Stimulated activated naive CD8-positive, alpha-beta T cell treated with anti-CD3 and anti-CD28 coated beads, Interleukin-15, Interleukin-2, amounts not matched to agents 100 U/mL and 50 U/mL, for 24 hours (primary cell): Measurements from ENCODE around the gene R3HDM2.

Experiments used
- ATAC-seq: fragments of 150-1000 bp; cut with Tn5 transposase; one replicate; pipeline ENCODE4 v1.10.0; 2021
- DNase-seq: peaks from one replicate; pipeline ENCODE4 v3.0.0; 2021

The R3HDM2 gene

DNA sequence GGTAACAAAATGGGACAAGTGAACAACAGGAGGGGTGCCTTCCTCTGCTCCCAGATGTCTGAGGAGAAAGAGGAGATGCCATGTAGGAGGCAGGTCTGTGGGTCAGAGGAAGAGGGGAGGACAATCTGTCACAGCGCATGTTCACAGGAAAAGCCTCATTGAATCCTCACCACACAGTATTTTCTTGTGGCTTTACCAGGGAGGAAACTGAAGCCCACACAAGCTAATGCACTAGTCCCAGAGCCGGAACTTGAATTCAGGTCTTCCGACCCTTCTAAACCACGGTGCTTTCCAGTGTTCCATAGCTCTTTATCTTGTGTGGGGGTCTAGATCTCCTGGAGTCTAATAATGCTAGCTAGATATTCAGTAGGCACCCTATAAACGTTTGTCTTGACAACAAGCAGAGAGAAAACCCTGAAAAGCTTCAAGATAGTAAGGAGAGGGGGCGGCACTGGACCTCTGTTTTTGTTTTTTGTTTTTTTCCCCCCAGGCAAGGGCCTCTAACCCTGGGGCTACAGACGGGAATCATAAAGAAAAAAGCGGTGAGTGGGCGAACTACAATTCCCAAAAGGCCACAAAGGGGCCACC lies 201.7 kb downstream of the R3HDM2 start:
- ATAC-seq (peak; percentile 24), DNase-seq (no peak)

DNA sequence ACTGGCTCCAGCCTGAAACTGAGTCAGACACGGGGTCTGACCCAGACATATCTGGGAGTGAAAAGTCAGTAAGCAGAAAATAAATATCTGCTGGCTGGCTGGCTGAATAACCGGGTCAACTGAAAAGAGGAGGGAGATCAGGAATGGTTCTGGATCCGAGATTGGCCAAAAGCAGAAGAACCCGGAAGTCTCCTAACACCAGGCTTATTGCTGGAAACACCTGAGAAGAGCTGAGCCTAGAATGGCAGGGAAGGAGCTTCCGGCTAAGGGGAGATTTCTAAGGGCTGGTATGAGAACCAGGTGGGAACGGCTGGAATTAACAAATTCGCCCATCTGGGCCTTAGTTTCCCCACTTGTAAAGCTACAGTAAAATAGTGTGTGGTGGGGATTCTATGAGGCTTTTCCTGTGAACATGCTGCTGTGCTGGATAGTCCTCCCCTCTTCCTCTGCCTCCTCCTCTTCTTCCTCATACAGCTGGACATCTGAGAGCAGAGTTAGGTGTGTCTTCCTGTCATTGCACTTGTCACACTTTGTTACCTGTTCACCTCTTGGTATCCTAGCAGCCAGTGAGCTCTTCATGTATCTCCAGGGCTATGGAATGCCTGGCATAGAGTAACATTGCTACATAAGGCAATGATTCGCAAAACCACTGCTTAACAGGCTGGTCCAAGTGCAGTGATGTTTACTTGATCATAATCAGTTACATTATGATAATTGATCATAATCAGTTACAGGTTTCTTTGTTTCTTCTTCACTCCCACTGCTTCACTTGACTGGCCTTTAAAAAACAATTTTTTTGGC lies 203.3 kb downstream of the R3HDM2 start:
- no peak for DNase-seq

GRCh38 chr12:57226588-57227314 lies 204.1 kb downstream of the R3HDM2 start:
- no peak for ATAC-seq
- DNase-seq = no peak

More for the DNA sequence above, 203.3 kb downstream of the R3HDM2 start:
- ATAC-seq = no peak

GRCh38 chr12:57225680-57226210 lies 205.1 kb downstream of the R3HDM2 start:
- ATAC-seq (no peak), DNase-seq (no peak)

DNA sequence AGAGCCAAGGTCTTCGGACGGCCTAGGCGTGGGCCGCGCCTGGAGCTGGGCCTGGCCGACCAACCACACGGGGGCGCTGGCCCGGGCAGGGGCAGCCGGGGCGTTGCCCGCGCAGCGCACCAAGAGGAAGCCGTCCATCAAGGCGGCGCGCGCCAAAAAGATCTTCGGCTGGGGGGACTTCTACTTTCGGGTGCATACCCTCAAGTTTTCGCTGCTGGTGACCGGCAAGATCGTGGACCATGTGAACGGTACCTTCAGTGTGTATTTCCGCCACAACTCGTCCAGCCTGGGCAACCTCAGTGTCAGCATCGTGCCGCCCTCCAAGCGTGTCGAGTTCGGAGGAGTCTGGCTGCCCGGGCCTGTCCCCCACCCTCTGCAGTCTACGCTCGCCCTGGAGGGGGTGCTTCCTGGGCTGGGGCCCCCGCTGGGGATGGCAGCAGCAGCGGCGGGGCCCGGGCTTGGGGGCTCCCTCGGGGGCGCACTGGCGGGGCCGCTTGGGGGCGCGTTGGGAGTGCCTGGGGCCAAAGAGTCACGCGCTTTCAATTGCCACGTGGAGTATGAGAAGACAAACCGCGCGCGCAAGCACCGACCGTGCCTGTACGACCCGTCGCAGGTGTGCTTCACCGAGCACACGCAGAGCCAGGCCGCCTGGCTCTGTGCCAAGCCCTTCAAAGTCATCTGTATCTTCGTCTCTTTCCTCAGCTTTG lies 205.7 kb downstream of the R3HDM2 start:
- DNase-seq = peak; percentile 83
- peak; percentile 36 for ATAC-seq

GRCh38 chr12:57224278-57224972 lies 206.4 kb downstream of the R3HDM2 start:
- DNase-seq = no peak
- ATAC-seq = no peak

DNA sequence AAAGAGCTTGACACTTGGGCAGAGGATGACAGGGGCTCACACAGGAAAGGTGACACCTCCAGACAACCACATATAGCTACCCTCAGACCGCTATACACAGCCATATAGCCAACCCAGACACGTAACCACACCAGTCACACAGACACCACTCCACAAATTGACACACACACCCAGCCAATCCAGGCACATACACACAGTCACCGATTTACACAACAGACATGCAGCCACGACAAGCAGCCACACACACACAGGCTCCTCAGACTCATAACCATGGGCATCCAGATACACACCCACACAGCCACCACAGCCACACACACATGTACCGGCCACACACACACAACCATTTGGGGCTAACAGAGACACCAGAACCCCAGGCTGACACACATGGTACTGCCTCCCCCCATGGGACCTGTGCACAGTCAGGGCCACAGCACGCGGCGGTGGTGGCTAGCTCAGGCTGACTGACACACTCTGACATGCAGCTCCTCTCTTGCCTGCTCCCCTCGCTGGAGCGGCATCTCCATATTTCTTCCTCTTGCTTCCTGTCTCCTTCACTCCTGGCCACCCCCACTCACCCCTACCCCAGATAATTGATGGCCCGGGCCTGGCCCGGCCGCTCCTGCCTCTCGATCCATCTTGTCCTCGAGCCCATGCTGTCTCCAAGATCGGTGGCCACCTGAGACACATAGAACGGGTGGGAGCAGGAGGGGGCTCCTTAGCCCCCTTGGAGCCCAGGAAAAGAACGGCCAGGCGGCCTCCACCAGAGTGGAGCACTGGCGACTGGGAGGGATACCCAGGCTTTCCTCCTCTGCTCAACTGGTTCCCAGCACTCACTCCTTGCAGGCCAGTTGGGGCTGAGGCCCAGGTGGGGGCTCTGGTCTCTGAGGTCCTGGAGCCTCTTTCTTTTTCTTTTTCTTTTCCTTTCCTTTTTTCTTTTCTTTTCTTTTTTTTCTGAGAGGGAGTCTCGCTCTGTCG lies 207.4 kb downstream of the R3HDM2 start:
- DNase-seq = no peak

GRCh38 chr12:57222286-57223190 lies 208.3 kb downstream of the R3HDM2 start:
- ATAC-seq = no peak
- no peak for DNase-seq

More for the DNA sequence above, 207.4 kb downstream of the R3HDM2 start:
- peak; percentile 70 for ATAC-seq

DNA sequence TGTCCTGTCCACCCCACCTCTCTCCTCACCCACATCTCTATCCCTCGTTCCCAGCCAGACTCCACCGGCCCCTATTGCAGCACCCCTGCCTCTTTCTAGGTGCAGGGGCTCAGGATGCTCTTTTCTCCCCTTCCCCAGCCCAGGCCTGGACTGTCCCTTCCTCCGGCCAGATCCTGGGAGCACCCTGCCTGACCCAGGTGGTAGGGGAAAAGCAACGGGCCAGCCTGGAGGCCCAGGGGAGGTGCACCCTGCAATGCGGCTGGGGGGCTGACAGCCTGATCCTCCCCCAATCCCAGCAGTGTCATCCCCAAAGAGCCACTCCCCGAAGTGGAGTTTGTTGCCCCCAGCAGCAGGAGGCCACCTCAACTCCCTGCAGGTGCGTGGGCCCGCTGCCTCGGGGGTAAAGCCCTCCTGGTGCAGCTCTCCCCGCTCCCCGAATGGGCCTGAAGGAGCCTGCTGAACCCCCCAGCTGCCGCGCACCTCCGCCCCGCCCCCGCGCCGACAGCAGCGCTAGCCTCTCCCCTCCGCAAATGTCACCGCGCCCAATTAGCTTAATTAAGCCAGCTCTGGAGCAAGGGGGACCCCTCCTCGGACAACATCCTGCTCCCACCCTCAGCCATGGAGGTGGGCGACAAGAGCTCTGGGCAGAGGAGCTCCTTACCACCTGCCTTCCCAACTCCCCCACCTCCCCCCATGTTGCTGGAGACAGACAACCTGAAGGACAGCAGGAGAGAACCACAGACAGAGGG lies 209.5 kb downstream of the R3HDM2 start:
- no peak for ATAC-seq

DNA sequence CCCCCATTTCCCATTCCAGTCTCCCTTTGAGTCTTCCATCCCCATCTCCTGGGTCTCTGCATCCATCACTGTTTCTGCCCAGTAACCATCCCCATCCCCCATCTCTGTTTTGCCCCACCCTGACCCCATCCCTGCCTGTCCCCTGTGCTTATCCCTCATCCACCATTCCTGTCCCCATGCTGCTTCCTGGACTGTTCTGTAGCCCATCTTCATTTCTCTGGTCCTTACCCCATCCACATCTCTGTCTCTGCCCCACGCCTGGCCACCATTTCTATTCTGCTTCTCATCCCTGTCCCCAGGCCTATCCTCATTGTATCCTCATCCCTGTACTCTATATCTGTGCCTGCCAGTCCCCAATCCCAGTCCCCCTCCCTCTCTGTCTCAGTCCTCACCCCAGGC lies 210.1 kb downstream of the R3HDM2 start:
- ATAC-seq (no peak), DNase-seq (no peak)

More for the DNA sequence above, 209.5 kb downstream of the R3HDM2 start:
- no peak for DNase-seq

DNA sequence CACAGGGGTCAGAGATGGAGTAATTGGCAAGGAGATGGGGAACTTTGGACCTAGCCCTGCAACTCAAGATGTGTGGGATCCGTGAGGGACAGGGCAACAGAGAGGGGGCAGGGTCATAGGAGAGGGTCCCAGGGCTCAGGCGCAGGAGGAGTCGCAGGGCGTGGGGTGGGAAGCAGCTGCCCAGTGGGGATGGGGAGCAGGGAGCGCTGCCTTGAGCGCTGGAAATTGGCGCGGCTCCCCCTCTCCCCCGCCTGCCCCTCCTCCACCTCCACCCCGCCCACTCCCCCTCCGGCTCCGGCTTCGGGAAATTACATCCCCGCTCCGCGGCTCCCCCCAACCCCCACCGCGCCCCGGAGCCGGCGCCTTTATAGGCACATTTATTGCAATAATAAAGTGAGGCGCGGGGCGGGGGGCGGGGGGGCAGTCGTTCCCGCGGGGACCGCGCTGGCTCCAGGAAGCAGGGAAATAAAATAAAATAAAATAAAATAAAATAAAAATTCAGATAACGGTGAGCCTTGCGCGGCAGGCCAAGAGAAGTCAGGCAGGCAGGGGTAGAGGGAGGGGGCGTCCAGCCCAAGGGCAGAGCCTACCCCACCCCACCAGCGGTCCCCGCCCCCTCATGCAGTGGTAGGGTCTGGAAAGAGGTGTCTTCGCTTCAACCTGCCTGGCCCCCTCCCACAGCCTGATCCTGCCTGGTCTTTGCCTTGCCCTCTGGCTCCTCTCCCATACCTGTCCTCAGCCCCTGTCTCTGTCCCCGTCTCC lies 210.7 kb downstream of the R3HDM2 start:
- ATAC-seq (no peak), DNase-seq (no peak)

- DNase-seq = no peak
- ATAC-seq = no peak
Measured at GRCh38 chr12:57219205-57219992, 211.4 kb downstream of the R3HDM2 start.

DNA sequence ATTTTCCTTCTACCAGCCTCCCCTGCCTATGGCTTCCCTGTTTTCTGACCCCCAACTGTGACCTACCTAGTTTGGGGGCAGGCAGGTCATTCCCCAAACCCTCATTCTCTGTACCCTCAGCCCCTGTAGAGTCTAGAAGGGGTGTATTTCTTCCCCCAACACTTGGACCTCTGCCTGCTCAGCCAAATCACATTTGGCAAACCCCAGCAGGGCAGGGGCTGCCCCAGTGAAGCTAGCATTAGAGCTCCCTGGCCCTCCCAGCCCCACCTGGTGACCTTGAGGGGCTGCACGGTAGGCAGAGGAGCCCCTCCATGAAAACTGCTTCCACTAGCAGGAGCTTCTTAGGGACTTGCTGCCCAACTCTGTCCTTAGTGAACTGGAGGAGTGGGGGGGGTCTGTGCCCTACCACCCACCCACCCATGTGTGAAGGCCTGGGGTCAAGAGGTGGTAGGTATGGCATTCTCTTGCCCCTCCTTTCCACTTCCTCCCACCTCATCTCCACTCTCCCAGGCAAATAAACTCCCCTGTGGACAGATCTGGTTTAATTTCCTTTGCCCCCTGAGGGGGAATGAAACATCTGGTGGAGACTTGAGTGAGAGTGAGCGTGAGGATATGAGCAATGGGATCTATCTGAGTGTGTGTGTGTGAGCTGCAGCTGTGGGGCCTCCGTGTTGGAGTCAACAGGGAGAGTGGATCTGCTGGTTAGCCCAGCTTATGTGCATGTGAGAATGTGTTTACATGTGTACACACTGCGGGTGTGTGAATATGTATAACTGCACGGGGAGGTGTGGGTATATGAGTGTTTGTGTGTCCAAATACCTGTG lies 212.6 kb downstream of the R3HDM2 start:
- no peak for ATAC-seq

DNA sequence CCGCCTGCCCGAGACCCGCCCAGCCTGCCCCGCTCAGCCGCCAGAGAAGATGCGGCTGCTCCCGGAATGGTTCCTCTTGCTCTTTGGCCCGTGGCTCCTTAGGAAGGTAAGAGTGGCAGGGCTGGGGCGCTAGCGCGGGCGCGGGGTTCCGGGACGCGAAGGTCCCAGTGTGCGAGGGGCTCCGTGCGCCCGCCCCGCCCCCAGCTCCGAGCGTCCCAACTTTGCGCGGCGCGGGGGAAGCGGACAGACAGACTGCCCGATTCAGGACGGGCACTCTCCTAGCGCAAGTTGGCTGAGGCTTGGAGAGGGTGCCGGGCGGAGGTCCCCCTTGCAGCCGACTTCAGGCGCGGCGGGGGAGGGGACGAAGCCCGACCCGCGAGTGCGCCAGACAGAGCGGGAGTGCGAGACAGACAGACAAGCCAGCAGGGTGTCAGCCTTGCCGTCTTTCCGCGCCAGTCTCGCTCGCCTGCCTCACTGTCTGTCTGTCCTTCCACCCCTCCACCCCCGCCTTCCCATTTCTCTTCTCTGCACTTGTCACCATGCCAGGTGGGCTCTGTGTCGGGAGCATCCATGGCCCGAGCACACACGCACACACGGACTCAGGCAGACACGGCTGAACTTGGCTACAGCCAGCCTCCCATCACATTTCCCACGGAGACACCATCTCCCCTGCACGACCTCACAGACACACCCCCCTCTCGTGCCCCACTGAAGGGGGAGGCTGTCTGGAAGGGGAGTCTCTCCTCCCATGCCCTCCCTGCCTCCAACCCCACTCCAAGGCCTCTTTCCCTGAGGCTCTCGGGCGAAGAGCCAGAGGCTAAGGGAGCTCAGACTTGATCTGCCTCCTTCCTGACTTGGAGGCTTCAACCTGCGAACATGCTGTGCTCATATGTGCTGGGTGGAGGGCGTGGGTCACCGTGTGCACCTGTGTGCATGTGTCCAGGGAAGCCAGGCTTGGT lies 213.6 kb downstream of the R3HDM2 start:
- DNase-seq = no peak
- ATAC-seq = no peak

More for the DNA sequence above, 212.6 kb downstream of the R3HDM2 start:
- no peak for DNase-seq
